OCI-LY3 (cell line): ENCODE measurements around the gene COMT.

Source experiments
- H2AFZ ChIP-seq: fragments of 200-600, 300-600 bp; shearing (Covaris generic); 2 replicates; pipeline ENCODE4 v1.6.0; 2014; ENCODE audit warnings: antibody characterized with exemption, low read depth, low read length
- H3K27ac ChIP-seq: fragments of 200-600, 300-600 bp; sonication (generic); 2 replicates; pipeline ENCODE4 v1.5.1; 2014; ENCODE audit warnings: mild to moderate bottlenecking, low read length, moderate library complexity, mixed read lengths
- H3K27me3 ChIP-seq: fragments of 200-600, 300-600 bp; sonication (generic); 2 replicates; pipeline ENCODE4 v1.6.1; 2014; ENCODE audit warnings: low read depth, low read length, mixed read lengths
- H3K36me3 ChIP-seq: fragments of 200-600, 300-600 bp; sonication (generic); replicated peaks from 2 replicates; pipeline ENCODE3; 2014; ENCODE audit warnings: low read depth, low read length, mixed read lengths
- H3K4me1 ChIP-seq: fragments of 300-600, 200-600 bp; sonication (generic); 2 replicates; pipeline ENCODE4 v1.6.1; 2014; ENCODE audit warnings: low read length, mixed read lengths
- H3K4me2 ChIP-seq: fragments of 200-600, 300-600 bp; sonication (generic); 2 replicates; pipeline ENCODE4 v1.6.1; 2014; ENCODE audit warnings: low read length, mixed read lengths
- H3K4me3 ChIP-seq: fragments of 300-600, 200-600 bp; sonication (generic); 2 replicates; pipeline ENCODE4 v1.5.1; 2014; ENCODE audit warnings: antibody characterized with exemption, mild to moderate bottlenecking, low read length, moderate library complexity
- H3K79me2 ChIP-seq: fragments of 300-600, 200-600 bp; shearing (Covaris generic); 2 replicates; pipeline ENCODE4 v1.6.1; 2014; ENCODE audit warnings: mild to moderate bottlenecking, low read length, mixed read lengths
- H3K9ac ChIP-seq: fragments of 300-600, 200-600 bp; shearing (Covaris generic); 2 replicates; pipeline ENCODE4 v1.6.0; 2014; ENCODE audit warnings: mild to moderate bottlenecking, low read length, moderate library complexity
- H3K9me3 ChIP-seq: fragments of 200-600, 300-600 bp; shearing (Covaris generic); 2 replicates; pipeline ENCODE4 v1.6.1; 2014; ENCODE audit warnings: low read length, mixed read lengths; ENCODE audit not compliant: insufficient read depth
- H4K20me1 ChIP-seq: fragments of 200-600, 300-600 bp; sonication (generic); 2 replicates; pipeline ENCODE4 v1.6.1; 2016; ENCODE audit warnings: low read length, mixed read lengths; ENCODE audit not compliant: insufficient read depth
- EZH2phosphoT487 ChIP-seq: fragments of 200-600 bp; shearing (Covaris generic); IDR thresholded peaks from 2 replicates; pipeline ENCODE4 v1.6.1; 2018; ENCODE audit warnings: antibody characterized with exemption, mixed run types, low read depth
- TF ChIP-seq, protein P1 (sequence below): fragments of 200-600, 300-600 bp; sonication (generic); IDR thresholded peaks from 2 replicates; pipeline ENCODE4 v1.5.1; 2014; ENCODE audit warnings: antibody characterized with exemption, low read length, low read depth

Gene COMT

DNA sequence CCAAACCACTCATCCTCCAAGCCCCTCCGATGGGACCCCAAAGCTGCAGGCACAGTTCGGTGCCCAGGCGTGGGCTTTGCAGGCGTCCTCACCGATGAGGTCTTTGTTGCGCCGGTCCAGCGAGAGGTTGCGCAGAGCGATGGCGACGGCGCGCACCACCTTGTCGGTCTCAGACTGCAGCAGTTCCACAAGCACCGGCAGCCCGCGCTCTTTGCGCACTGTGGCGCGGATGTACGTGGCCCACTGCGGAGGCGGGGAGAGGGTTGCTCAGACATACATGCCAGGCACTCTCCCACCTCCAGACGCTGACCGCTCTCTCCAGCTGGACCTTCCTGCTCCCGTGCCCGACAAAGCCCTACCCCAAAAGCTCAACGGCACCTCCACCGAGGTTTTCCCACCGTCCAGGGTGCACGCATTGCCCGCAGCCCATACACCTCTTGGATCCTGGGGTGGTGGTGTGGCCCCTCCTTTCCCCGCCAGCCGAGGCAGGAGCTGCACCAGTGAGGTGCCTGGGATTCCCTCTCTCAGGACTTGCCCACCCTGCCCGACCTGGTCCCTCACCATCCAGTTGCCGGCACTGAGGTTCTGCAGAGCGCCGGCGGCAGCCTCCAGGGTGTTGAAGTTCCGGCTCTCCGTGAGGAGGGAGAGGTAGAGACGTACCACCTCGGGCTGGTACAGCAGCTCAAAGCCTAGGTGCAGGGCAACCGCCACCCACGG is 32.1 kb downstream of the COMT start:
- TF ChIP-seq, protein P1, sequence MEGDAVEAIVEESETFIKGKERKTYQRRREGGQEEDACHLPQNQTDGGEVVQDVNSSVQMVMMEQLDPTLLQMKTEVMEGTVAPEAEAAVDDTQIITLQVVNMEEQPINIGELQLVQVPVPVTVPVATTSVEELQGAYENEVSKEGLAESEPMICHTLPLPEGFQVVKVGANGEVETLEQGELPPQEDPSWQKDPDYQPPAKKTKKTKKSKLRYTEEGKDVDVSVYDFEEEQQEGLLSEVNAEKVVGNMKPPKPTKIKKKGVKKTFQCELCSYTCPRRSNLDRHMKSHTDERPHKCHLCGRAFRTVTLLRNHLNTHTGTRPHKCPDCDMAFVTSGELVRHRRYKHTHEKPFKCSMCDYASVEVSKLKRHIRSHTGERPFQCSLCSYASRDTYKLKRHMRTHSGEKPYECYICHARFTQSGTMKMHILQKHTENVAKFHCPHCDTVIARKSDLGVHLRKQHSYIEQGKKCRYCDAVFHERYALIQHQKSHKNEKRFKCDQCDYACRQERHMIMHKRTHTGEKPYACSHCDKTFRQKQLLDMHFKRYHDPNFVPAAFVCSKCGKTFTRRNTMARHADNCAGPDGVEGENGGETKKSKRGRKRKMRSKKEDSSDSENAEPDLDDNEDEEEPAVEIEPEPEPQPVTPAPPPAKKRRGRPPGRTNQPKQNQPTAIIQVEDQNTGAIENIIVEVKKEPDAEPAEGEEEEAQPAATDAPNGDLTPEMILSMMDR: no peak
- no peak for TF ChIP-seq EZH2phosphoT487
- no peaks in the 10 kb centered on the region for H3K79me2 ChIP-seq
- no peaks in the 10 kb centered on the region for H3K27me3 ChIP-seq
- no peaks in the 10 kb centered on the region for H3K9me3 ChIP-seq
- H3K4me2 ChIP-seq: no peak overlapping the region
- no peak overlapping the region for H3K9ac ChIP-seq
- H3K4me1 ChIP-seq: peaks cover 3% of the 10 kb centered on the region; the same call in 1 of the 2 replicates
- no peak overlapping the region for H3K27ac ChIP-seq
- no peaks in the 10 kb centered on the region for H3K36me3 ChIP-seq
- H2AFZ ChIP-seq: no peak overlapping the region
- H3K4me3 ChIP-seq: no peak overlapping the region
- no peaks in the 10 kb centered on the region for H4K20me1 ChIP-seq

DNA sequence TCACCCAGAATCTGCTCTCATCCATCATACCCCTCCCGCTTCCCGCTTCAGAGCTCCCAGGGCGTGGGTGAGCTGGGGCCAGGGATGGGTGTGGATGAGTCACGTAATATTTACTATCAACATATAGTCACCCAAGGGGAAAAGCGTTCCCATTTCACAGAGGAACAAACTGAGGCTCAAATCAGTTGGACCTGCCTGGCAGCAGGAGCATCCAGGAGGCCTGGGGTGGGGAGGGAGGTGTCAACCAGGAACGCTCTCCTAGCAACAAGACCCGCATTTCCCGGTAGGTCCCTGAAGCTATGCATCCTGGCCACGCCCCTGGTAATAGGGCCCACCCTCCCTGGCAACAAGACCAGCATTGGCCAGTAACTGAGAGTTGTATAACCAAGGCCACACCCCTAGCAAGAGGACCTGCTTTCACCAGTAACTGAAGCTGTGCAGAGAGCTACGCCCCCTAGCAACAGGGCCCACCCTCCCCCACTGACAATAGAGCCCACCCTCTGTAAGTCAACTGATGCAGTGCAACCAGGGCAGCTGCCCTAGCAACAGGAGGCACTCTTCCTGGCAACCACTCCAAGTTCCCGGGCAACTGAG is 32.8 kb downstream of the COMT start:
- Histone ChIP-seq H3K27me3 (no peaks in the 10 kb centered on the region), H4K20me1 (no peaks in the 10 kb centered on the region), H3K9me3 (no peaks in the 10 kb centered on the region), H3K79me2 (no peaks in the 10 kb centered on the region), H3K4me1 (peaks cover 3% of the 10 kb centered on the region; the same call in 1 of the 2 replicates), H3K4me3 (no peak overlapping the region), H3K36me3 (no peaks in the 10 kb centered on the region), H3K9ac (no peak overlapping the region), H2AFZ (no peak overlapping the region), H3K27ac (no peak overlapping the region), H3K4me2 (no peak overlapping the region)
- no peak for TF ChIP-seq EZH2phosphoT487

DNA sequence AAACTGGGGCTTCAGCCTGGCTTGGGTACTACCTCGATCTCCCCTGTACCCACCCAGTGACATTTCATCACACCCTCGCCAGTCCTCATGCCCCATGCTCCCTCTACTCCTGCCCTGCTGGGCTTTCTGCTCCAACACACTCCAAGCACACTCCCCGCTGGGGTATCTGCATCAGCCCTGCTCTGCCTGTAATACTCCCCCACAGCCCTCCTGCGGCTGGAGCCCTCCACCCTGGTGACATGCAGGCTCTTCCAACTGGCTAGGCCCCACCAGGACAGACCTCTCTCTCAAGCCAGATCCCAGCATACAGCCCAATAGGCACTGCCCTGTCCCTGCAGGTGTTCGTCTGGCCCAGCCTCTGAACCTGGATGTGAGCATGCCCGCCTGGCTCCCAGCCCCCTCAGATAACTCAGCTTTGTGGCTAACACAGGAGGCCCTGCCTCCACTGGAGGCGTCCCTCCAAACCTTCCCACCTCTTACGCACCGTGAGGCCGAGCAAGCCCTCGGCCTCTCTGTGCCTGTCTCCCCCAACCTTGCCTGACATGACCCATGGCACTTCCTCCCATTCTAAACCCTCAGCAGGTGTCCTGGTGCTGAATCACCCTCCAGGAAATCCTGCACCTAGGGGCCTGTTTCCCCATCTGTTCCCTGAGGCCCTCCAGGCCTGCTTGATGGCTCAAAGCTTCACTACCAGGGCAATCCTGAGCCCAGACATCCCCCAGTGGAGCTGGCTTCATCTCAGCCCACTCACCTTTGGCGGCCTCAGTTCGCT is 33.5 kb downstream of the COMT start:
- Histone ChIP-seq H3K4me2 (no peak overlapping the region), H3K79me2 (no peaks in the 10 kb centered on the region), H3K27ac (no peak overlapping the region), H4K20me1 (no peaks in the 10 kb centered on the region), H3K9ac (no peak overlapping the region), H3K27me3 (no peaks in the 10 kb centered on the region), H3K36me3 (no peaks in the 10 kb centered on the region), H3K4me1 (peaks cover 3% of the 10 kb centered on the region; the same call in 1 of the 2 replicates), H3K4me3 (no peak overlapping the region), H3K9me3 (no peaks in the 10 kb centered on the region), H2AFZ (no peak overlapping the region)
- no peak for TF ChIP-seq EZH2phosphoT487
- TF ChIP-seq, protein P1: no peak

DNA sequence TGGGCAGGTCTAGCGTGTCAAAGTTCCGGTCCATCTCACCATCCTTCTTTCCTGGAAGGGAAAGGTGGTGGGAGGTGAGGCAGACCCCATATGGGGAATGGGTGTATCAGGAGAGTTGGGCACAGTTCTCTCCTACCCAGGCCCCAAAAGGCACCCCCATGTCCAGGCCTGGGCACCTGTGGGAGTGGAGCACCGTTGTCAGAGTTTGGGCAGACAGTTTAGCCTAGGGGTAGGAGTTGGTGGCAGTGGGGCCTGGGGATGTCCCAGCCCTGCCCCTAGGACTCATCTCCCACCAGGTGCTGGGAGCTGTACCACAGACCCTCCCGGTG is 34.1 kb downstream of the COMT start:
- TF ChIP-seq, protein P1: no peak
- Histone ChIP-seq H3K9ac (no peak overlapping the region), H3K27me3 (no peaks in the 10 kb centered on the region), H4K20me1 (no peaks in the 10 kb centered on the region), H3K9me3 (no peaks in the 10 kb centered on the region), H3K79me2 (no peaks in the 10 kb centered on the region), H3K4me2 (no peak overlapping the region), H3K4me1 (peaks cover 3% of the 10 kb centered on the region; the same call in 1 of the 2 replicates), H3K4me3 (no peak overlapping the region), H2AFZ (no peak overlapping the region), H3K27ac (no peak overlapping the region), H3K36me3 (no peaks in the 10 kb centered on the region)
